Effector memory CD4-positive, alpha-beta T cell (primary cell): ENCODE results near the gene ITLN2.
A peak's percentile ranks its signal among the peaks of the same experiment; 100 is the strongest.
"Not testable (repeated sequence)": the region's sequence is repeated elsewhere in the genome, so short reads cannot be mapped to it uniquely, and the experiment has no call there.

ENCODE experiments used
- DNase-seq, 3 donors: peaks; one replicate each; pipeline ENCODE4 v3.0.0-alpha.2; 2020
- H3K27ac ChIP-seq: 2 replicates; pipeline ENCODE4 v1.7.0; 2013; ENCODE audit warnings: mild to moderate bottlenecking, low read length, moderate library complexity; ENCODE audit not compliant: insufficient read depth, poor library complexity, severe bottlenecking
- H3K27me3 ChIP-seq: replicated peaks from 2 replicates; pipeline ENCODE4 v1.7.0; 2013; ENCODE audit warnings: mild to moderate bottlenecking, low read length; ENCODE audit not compliant: insufficient read depth, control insufficient read depth, poor library complexity, severe bottlenecking
- H3K36me3 ChIP-seq: 2 replicates; pipeline ENCODE4 v1.7.0; 2013; ENCODE audit warnings: mild to moderate bottlenecking, low read length, moderate library complexity; ENCODE audit not compliant: control insufficient read depth, insufficient read depth
- H3K4me1 ChIP-seq: 2 replicates; pipeline ENCODE4 v1.7.0; 2013; ENCODE audit warnings: low read length, mild to moderate bottlenecking; ENCODE audit not compliant: control insufficient read depth, insufficient read depth, poor library complexity, severe bottlenecking
- H3K4me3 ChIP-seq: 2 replicates; pipeline ENCODE4 v1.7.0; 2013; ENCODE audit warnings: low read length, low read depth, mild to moderate bottlenecking; ENCODE audit not compliant: insufficient read depth, poor library complexity, severe bottlenecking
- H3K9me3 ChIP-seq: 2 replicates; pipeline ENCODE4 v1.7.0; 2013; ENCODE audit warnings: mild to moderate bottlenecking, low read length, moderate library complexity; ENCODE audit not compliant: control insufficient read depth

The ITLN2 gene

GRCh38 chr1:160956966-160957365 is 2.4 kb upstream of the ITLN2 start:
- no peak for DNase-seq
- Histone ChIP-seq H3K9me3 (no peaks in the 10 kb centered on the region), H3K27ac (no peak overlapping the region), H3K36me3 (no peaks in the 10 kb centered on the region), H3K4me1 (no peaks in the 10 kb centered on the region), H3K27me3 (no peaks in the 10 kb centered on the region), H3K4me3 (no peak overlapping the region)

GRCh38 chr1:160953030-160953429 is 1.6 kb downstream of the ITLN2 start:
- no peaks in the 10 kb centered on the region for H3K4me1 ChIP-seq
- H3K27ac ChIP-seq = no peak overlapping the region
- no peak overlapping the region for H3K4me3 ChIP-seq
- H3K9me3 ChIP-seq = no peaks in the 10 kb centered on the region
- no peak for DNase-seq
- no peaks in the 10 kb centered on the region for H3K27me3 ChIP-seq
- no peaks in the 10 kb centered on the region for H3K36me3 ChIP-seq

GRCh38 chr1:160952129-160952510 is 2.5 kb downstream of the ITLN2 start:
- H3K9me3 ChIP-seq = no peaks in the 10 kb centered on the region
- H3K27ac ChIP-seq = no peak overlapping the region
- no peak for DNase-seq
- H3K4me3 ChIP-seq = no peak overlapping the region
- H3K27me3 ChIP-seq = no peaks in the 10 kb centered on the region
- no peaks in the 10 kb centered on the region for H3K4me1 ChIP-seq
- H3K36me3 ChIP-seq = no peaks in the 10 kb centered on the region

GRCh38 chr1:160951443-160952128 is 3.0 kb downstream of the ITLN2 start:
- H3K4me1 ChIP-seq = no peaks in the 10 kb centered on the region
- DNase-seq = peak; percentile 19 to 40 (median 31)
- no peaks in the 10 kb centered on the region for H3K27me3 ChIP-seq
- H3K9me3 ChIP-seq = no peaks in the 10 kb centered on the region
- H3K27ac ChIP-seq = no peak overlapping the region
- no peaks in the 10 kb centered on the region for H3K36me3 ChIP-seq
- H3K4me3 ChIP-seq = no peak overlapping the region

- no peak for DNase-seq
- no peak overlapping the region for H3K4me3 ChIP-seq
- H3K9me3 ChIP-seq = no peaks in the 10 kb centered on the region
- H3K4me1 ChIP-seq = no peaks in the 10 kb centered on the region
- no peaks in the 10 kb centered on the region for H3K36me3 ChIP-seq
- no peaks in the 10 kb centered on the region for H3K27me3 ChIP-seq
- no peak overlapping the region for H3K27ac ChIP-seq
Observed at GRCh38 chr1:160950657-160951056, 4.0 kb downstream of the ITLN2 start.

GRCh38 chr1:160949881-160950280 is 4.7 kb downstream of the ITLN2 start:
- no peak overlapping the region for H3K4me3 ChIP-seq
- no peaks in the 10 kb centered on the region for H3K27me3 ChIP-seq
- H3K4me1 ChIP-seq = no peaks in the 10 kb centered on the region
- DNase-seq = no peak
- no peak overlapping the region for H3K27ac ChIP-seq
- no peaks in the 10 kb centered on the region for H3K36me3 ChIP-seq
- H3K9me3 ChIP-seq = no peaks in the 10 kb centered on the region

- not testable (repeated sequence) for H3K36me3 ChIP-seq, H3K27me3 ChIP-seq, H3K4me3 ChIP-seq, H3K4me1 ChIP-seq, H3K9me3 ChIP-seq, H3K27ac ChIP-seq, DNase-seq
Observed at GRCh38 chr1:160949216-160949880, 5.3 kb downstream of the ITLN2 start.

GRCh38 chr1:160947174-160947759 is 7.3 kb downstream of the ITLN2 start:
- not testable (repeated sequence) for H3K9me3 ChIP-seq, H3K36me3 ChIP-seq, DNase-seq, H3K4me1 ChIP-seq, H3K4me3 ChIP-seq, H3K27ac ChIP-seq, H3K27me3 ChIP-seq

GRCh38 chr1:160945881-160946280 is 8.7 kb downstream of the ITLN2 start:
- not testable (repeated sequence) for H3K9me3 ChIP-seq, H3K27ac ChIP-seq, DNase-seq, H3K27me3 ChIP-seq, H3K36me3 ChIP-seq, H3K4me1 ChIP-seq, H3K4me3 ChIP-seq

GRCh38 chr1:160945079-160945478 is 9.5 kb downstream of the ITLN2 start:
- no peak for DNase-seq
- H3K4me3 ChIP-seq = no peak overlapping the region
- no peaks in the 10 kb centered on the region for H3K4me1 ChIP-seq
- H3K9me3 ChIP-seq = no peaks in the 10 kb centered on the region
- no peak overlapping the region for H3K27ac ChIP-seq
- no peaks in the 10 kb centered on the region for H3K36me3 ChIP-seq
- no peaks in the 10 kb centered on the region for H3K27me3 ChIP-seq
